ENCODE measurements around the gene CHRD. TPM values are rescaled to one million over a fixed set of nuclear protein-coding genes. Genes with fewer than 3 reads are reported as not detected.
"Not testable (repeated sequence)": the region's sequence is repeated elsewhere in the genome, so short reads cannot be mapped to it uniquely, and the experiment has no call there.

Gene CHRD
- total RNA-seq, 1 donor from 2014 or later: 0.77 TPM

GRCh38 chr3:184414418-184415202 lies 34.8 kb downstream of the CHRD start:
- no peak for DNase-seq (ENCODE audit: low read depth in 2 of 2)

GRCh38 chr3:184415203-184415490 lies 35.3 kb downstream of the CHRD start:
- no peak for DNase-seq (ENCODE audit: low read depth in 2 of 2)

- peak; percentile 48 to 67 for DNase-seq (ENCODE audit: low read depth in 2 of 2)
These were observed 37.9 kb downstream of the CHRD start for GRCh38 chr3:184417619-184418327.

GRCh38 chr3:184419171-184419570 lies 39.3 kb downstream of the CHRD start:
- no peak for DNase-seq (ENCODE audit: low read depth in 2 of 2)

- DNase-seq (ENCODE audit: low read depth in 2 of 2): no peak
These were observed 43.7 kb downstream of the CHRD start for GRCh38 chr3:184423561-184423960.

GRCh38 chr3:184426691-184427141 lies 46.9 kb downstream of the CHRD start:
- no peak for DNase-seq (ENCODE audit: low read depth in 2 of 2)

- DNase-seq (ENCODE audit: low read depth in 2 of 2): no peak
These were observed 48.8 kb downstream of the CHRD start for GRCh38 chr3:184428561-184429175.

- no peak for DNase-seq (ENCODE audit: low read depth in 2 of 2)
These were observed 49.9 kb downstream of the CHRD start for GRCh38 chr3:184429786-184430185.

GRCh38 chr3:184430940-184431339 lies 51.1 kb downstream of the CHRD start:
- DNase-seq (ENCODE audit: low read depth in 2 of 2): no peak

GRCh38 chr3:184433178-184433577 lies 53.3 kb downstream of the CHRD start:
- DNase-seq (ENCODE audit: low read depth in 2 of 2): not testable (repeated sequence)

GRCh38 chr3:184439096-184439495 lies 59.2 kb downstream of the CHRD start:
- no peak for DNase-seq (ENCODE audit: low read depth in 2 of 2)

Other genes starting within 250 kb of the CHRD start
- gene EIF2B5, start 244.7 kb upstream of the CHRD start, total RNA-seq: 31.5 and 38.3 TPM in 2 replicates
- 13.9 and 28.1 TPM in 2 replicates for gene DVL3, start 224.7 kb upstream of the CHRD start, total RNA-seq
- gene AP2M1, start 205.2 kb upstream of the CHRD start, total RNA-seq: 379 and 607 TPM in 2 replicates
- gene ABCF3, start 193.9 kb upstream of the CHRD start, total RNA-seq: 45.7 and 73.1 TPM in 2 replicates
- gene VWA5B2, start 150.5 kb upstream of the CHRD start, total RNA-seq: not detected in 2 replicates
- gene ALG3, start 131.1 kb upstream of the CHRD start, total RNA-seq: 20.5 and 25.0 TPM in 2 replicates
- gene EEF1AKMT4, start 130.4 kb upstream of the CHRD start, total RNA-seq: 3.5 and 4.7 TPM in 2 replicates
- not detected in 2 replicates for gene CAMK2N2, start 118.5 kb upstream of the CHRD start, total RNA-seq
- gene ECE2, start 104.0 kb upstream of the CHRD start, total RNA-seq: not detected in 2 replicates
- gene PSMD2, start 80.8 kb upstream of the CHRD start, total RNA-seq: 428 and 463 TPM in 2 replicates
- gene EIF4G1, start 65.4 kb upstream of the CHRD start, total RNA-seq: 212 and 278 TPM in 2 replicates
- 25.2 and 43.9 TPM in 2 replicates for gene FAM131A, start 42.5 kb upstream of the CHRD start, total RNA-seq
- 2.1 and 2.3 TPM in 2 replicates for gene CLCN2, start 18.4 kb upstream of the CHRD start, total RNA-seq
- gene POLR2H, start 18.3 kb upstream of the CHRD start, total RNA-seq: 82.8 and 89.1 TPM in 2 replicates
- gene THPO, start 1.8 kb upstream of the CHRD start, total RNA-seq: under 0.01 TPM in 2 replicates
- gene EPHB3, start 181.7 kb downstream of the CHRD start, total RNA-seq: 0.13 and 0.25 TPM in 2 replicates